A549 (cell line): ENCODE results near the gene KCNA3.

Experiments used
- CEBPB ChIP-seq, 2 experiments: fragments of >200 bp in 1 of 2; sonication (Bioruptor Twin) in 1 of 2; formaldehyde crosslinking in 1 of 2; IDR thresholded peaks; 2 replicates each; pipeline ENCODE4 v1.6.1; 2012 to 2016
- CTCF ChIP-seq: fragments of >200 bp; sonication (Bioruptor Twin); formaldehyde crosslinking; IDR thresholded peaks from 3 replicates; pipeline ENCODE4 v1.5.1; 2016
- EP300 ChIP-seq, 2 experiments: fragments of >200 bp; sonication (Bioruptor Twin); formaldehyde crosslinking; IDR thresholded peaks; 2 replicates in 1 of 2; 3 replicates in 1 of 2; pipeline ENCODE4 v1.6.1; 2016 to 2017
- HMGXB4 ChIP-seq: fragments of 250-450 bp; sonication (Bioruptor Pico); IDR thresholded peaks from 2 replicates; pipeline ENCODE4 v1.5.0; 2021; ENCODE audit warnings: mild to moderate bottlenecking, moderate library complexity, borderline replicate concordance
- POLR2A ChIP-seq: IDR thresholded peaks from 2 replicates; pipeline ENCODE4 v1.6.1; 2012; ENCODE audit warnings: mild to moderate bottlenecking, low read length
- RCOR1 ChIP-seq: fragments of 150-350 bp; IDR thresholded peaks from 2 replicates; pipeline ENCODE4 v1.6.1; 2014; ENCODE audit warnings: antibody characterized with exemption, low read length, low read depth

- TF ChIP-seq CTCF (no peak), EP300 (IDR thresholded peaks at IDR 0.05) (no peak), CEBPB (IDR thresholded peaks at IDR 0.05) (no peak), RCOR1 (no peak), HMGXB4 (CRISPR knock-in tag) (no peak), POLR2A (no peak)
These were observed 22.9 kb upstream of the KCNA3 start for GRCh38 chr1:110697606-110698005.
